ENCODE results near the gene ZAP70. TPM values are rescaled to one million over a fixed set of nuclear protein-coding genes. Genes with fewer than 3 reads are reported as not detected.

ZAP70 gene
- total and polyA plus RNA-seq, 2 donors (not counting 1 experiment from before 2014, with no cell fraction given) = not detected

DNA sequence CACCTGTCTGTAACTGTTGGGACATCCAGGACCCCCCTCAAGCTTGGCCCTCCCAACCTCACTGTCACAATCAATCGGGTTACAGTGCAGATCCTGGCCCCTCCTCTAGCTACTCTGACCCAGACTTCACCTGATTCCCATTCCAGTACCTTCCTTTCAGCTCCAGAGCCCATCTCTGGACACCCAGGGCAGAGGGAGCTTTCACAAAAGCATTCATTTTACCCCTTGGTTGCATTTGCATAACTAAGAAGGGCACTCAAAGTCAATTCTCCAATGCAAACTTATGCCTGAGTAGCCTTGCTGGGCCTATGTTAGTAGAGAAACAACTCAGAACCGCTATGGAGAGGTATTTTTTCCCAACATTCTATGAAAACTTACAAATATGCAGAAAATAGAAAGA is 7.4 kb downstream of the ZAP70 start:
- no peaks in the 10 kb centered on the region for H3K79me2 ChIP-seq (ENCODE audit: control insufficient read depth, insufficient read depth, low read length)
- no peak overlapping the region for H3K4me2 ChIP-seq (ENCODE audit: extremely low read depth, insufficient read depth, low read length)
- H3K4me3 ChIP-seq (replicated peaks in 1 of 4; ENCODE audit: control extremely low read depth in 1 of 4, insufficient read depth in 1 of 4, low read depth in 3 of 4, low read length in 4 of 4) = no peak overlapping the region
- no peak overlapping the region for H3K27ac ChIP-seq (ENCODE audit: insufficient read depth, low read length)
- H4K20me1 ChIP-seq (ENCODE audit: control insufficient read depth, extremely low read depth, insufficient read depth, low read length) = no peaks in the 10 kb centered on the region
- no peak overlapping the region for H2AFZ ChIP-seq (ENCODE audit: low read length)
- H3K27me3 ChIP-seq (ENCODE audit: control insufficient read depth, insufficient read depth, low read length) = peaks cover 3% of the 10 kb centered on the region
- H3K36me3 ChIP-seq (ENCODE audit: control insufficient read depth, insufficient read depth, low read length) = no peaks in the 10 kb centered on the region
- H3K9ac ChIP-seq (ENCODE audit: insufficient read depth, low read length) = no peak overlapping the region
- TF ChIP-seq, protein P1, sequence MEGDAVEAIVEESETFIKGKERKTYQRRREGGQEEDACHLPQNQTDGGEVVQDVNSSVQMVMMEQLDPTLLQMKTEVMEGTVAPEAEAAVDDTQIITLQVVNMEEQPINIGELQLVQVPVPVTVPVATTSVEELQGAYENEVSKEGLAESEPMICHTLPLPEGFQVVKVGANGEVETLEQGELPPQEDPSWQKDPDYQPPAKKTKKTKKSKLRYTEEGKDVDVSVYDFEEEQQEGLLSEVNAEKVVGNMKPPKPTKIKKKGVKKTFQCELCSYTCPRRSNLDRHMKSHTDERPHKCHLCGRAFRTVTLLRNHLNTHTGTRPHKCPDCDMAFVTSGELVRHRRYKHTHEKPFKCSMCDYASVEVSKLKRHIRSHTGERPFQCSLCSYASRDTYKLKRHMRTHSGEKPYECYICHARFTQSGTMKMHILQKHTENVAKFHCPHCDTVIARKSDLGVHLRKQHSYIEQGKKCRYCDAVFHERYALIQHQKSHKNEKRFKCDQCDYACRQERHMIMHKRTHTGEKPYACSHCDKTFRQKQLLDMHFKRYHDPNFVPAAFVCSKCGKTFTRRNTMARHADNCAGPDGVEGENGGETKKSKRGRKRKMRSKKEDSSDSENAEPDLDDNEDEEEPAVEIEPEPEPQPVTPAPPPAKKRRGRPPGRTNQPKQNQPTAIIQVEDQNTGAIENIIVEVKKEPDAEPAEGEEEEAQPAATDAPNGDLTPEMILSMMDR (conservative IDR thresholded peaks at IDR 0.05 in 1 of 2, IDR thresholded peaks at IDR 0.05 in 1 of 2; ENCODE audit: low read depth in 1 of 2, low read length in 2 of 2) = no peak
- no peaks in the 10 kb centered on the region for H3K4me1 ChIP-seq (ENCODE audit: control insufficient read depth, extremely low read depth, insufficient read depth, low read length)
- DNase-seq (ENCODE audit: low read depth in 2 of 2) = no peak
- H3K9me3 ChIP-seq (ENCODE audit: control insufficient read depth, insufficient read depth, low read depth, low read length) = no peaks in the 10 kb centered on the region

DNA sequence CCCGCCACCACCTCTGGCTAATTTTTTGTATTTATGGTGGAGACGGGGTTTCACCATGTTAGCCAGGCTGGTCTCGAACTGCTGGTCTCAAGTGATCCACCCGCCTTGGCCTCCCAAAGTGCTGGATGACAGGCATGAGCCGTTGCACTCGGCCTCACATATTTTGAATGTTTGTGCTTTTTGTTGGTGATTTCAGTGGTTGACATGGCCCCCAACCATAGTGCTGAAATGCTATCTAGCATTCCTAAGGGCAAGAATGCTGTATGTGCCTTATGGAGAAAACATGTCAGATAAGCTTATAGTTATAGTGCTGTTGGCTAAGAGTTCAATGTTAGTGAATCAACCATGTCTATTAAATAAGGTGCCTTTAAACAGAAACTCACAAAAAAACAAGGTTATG is 8.9 kb downstream of the ZAP70 start:
- H3K4me3 ChIP-seq (replicated peaks in 1 of 4; ENCODE audit: control extremely low read depth in 1 of 4, insufficient read depth in 1 of 4, low read depth in 3 of 4, low read length in 4 of 4) = no peak overlapping the region
- TF ChIP-seq, protein P1 (conservative IDR thresholded peaks at IDR 0.05 in 1 of 2, IDR thresholded peaks at IDR 0.05 in 1 of 2; ENCODE audit: low read depth in 1 of 2, low read length in 2 of 2) = no peak
- no peak for TF ChIP-seq EZH2 (IDR thresholded peaks at IDR 0.05; ENCODE audit: low read length, missing control alignments)

DNA sequence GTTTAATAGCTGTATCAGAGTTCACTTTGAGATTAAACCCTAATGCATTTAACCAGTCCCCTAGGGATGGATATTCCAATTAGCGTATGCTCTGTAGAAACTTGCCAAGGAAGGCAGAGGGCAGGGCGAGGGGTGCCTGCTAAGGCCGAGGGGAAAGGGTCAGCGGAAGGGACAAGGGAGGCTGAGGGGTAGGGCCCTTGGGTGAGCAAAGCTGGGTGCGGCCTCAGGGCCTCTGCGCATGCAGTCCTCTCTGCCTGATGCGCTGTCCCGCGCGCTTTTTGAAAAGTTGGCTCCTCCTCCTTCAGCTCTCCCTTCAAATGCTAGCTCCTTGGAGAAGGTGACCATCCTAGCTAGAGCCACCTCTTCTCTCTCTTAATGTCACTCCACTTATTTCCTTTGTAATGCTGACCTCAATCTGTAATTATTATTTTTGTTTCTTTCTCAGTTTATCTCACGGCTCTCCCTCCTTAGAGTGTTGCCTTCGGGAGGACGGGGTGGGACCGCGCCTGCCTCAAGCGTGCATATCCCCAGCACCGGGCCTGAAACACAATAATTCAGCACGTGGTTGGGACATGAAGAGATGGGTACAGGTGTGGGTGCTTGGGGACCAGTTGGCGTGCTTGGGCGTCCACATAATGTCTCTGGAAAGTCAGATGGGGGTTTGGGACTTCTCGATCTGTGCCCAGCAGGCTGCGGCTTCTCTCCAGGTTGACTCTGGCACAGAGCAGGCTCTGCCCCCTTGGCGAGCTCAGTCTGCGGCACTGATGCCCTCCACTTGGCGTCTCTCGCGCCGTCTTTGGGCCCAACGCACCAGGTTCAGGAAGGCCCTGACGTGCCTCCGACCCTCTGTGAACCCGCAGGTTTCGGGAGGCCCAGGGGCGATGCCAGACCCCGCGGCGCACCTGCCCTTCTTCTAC is 10.0 kb downstream of the ZAP70 start:
- no peak overlapping the region for H3K4me2 ChIP-seq (ENCODE audit: extremely low read depth, insufficient read depth, low read length)
- no peaks in the 10 kb centered on the region for H3K79me2 ChIP-seq (ENCODE audit: control insufficient read depth, insufficient read depth, low read length)
- no peak for DNase-seq (ENCODE audit: low read depth in 2 of 2)
- TF ChIP-seq EZH2 (IDR thresholded peaks at IDR 0.05; ENCODE audit: low read length, missing control alignments) = no peak
- TF ChIP-seq, protein P1 (conservative IDR thresholded peaks at IDR 0.05 in 1 of 2, IDR thresholded peaks at IDR 0.05 in 1 of 2; ENCODE audit: low read depth in 1 of 2, low read length in 2 of 2) = no peak
- H3K36me3 ChIP-seq (ENCODE audit: control insufficient read depth, insufficient read depth, low read length) = no peaks in the 10 kb centered on the region
- no peak overlapping the region for H3K27ac ChIP-seq (ENCODE audit: insufficient read depth, low read length)
- no peak overlapping the region for H2AFZ ChIP-seq (ENCODE audit: low read length)
- no peak overlapping the region for H3K4me3 ChIP-seq (replicated peaks in 1 of 4; ENCODE audit: control extremely low read depth in 1 of 4, insufficient read depth in 1 of 4, low read depth in 3 of 4, low read length in 4 of 4)
- H3K27me3 ChIP-seq (ENCODE audit: control insufficient read depth, insufficient read depth, low read length) = peaks cover 3% of the 10 kb centered on the region
- no peaks in the 10 kb centered on the region for H4K20me1 ChIP-seq (ENCODE audit: control insufficient read depth, extremely low read depth, insufficient read depth, low read length)
- H3K4me1 ChIP-seq (ENCODE audit: control insufficient read depth, extremely low read depth, insufficient read depth, low read length) = no peaks in the 10 kb centered on the region
- H3K9me3 ChIP-seq (ENCODE audit: control insufficient read depth, insufficient read depth, low read depth, low read length) = no peaks in the 10 kb centered on the region
- no peak overlapping the region for H3K9ac ChIP-seq (ENCODE audit: insufficient read depth, low read length)

More for the DNA sequence above, 8.9 kb downstream of the ZAP70 start:
- no peak overlapping the region for H3K4me2 ChIP-seq (ENCODE audit: extremely low read depth, insufficient read depth, low read length)
- no peaks in the 10 kb centered on the region for H3K4me1 ChIP-seq (ENCODE audit: control insufficient read depth, extremely low read depth, insufficient read depth, low read length)
- H3K79me2 ChIP-seq (ENCODE audit: control insufficient read depth, insufficient read depth, low read length) = no peaks in the 10 kb centered on the region
- no peak for DNase-seq (ENCODE audit: low read depth in 2 of 2)
- no peak overlapping the region for H3K9ac ChIP-seq (ENCODE audit: insufficient read depth, low read length)
- H3K27ac ChIP-seq (ENCODE audit: insufficient read depth, low read length) = no peak overlapping the region
- peaks cover 3% of the 10 kb centered on the region for H3K27me3 ChIP-seq (ENCODE audit: control insufficient read depth, insufficient read depth, low read length)
- no peak overlapping the region for H2AFZ ChIP-seq (ENCODE audit: low read length)
- no peaks in the 10 kb centered on the region for H3K36me3 ChIP-seq (ENCODE audit: control insufficient read depth, insufficient read depth, low read length)
- no peaks in the 10 kb centered on the region for H3K9me3 ChIP-seq (ENCODE audit: control insufficient read depth, insufficient read depth, low read depth, low read length)
- H4K20me1 ChIP-seq (ENCODE audit: control insufficient read depth, extremely low read depth, insufficient read depth, low read length) = no peaks in the 10 kb centered on the region

All from fibroblast of lung (primary cell).